Parathyroid adenoma (tissue), 2 donors: Measurements from ENCODE around the gene STARD10.

Source experiments
- H2AFZ ChIP-seq: fragments of 300-600 bp; sonication (generic); one replicate; pipeline ENCODE4 v1.7.0; 2017; ENCODE audit warnings: antibody characterized with exemption, mild to moderate bottlenecking
- H3K27ac ChIP-seq: fragments of 300-600 bp; sonication (generic); one replicate; pipeline ENCODE4 v1.7.0; 2017
- H3K27me3 ChIP-seq: fragments of 300-600 bp; sonication (generic); one replicate; pipeline ENCODE4 v1.7.0; 2017; ENCODE audit warnings: low read length; ENCODE audit not compliant: control insufficient read depth, insufficient read depth
- H3K36me3 ChIP-seq: fragments of 300-600 bp; sonication (generic); one replicate; pipeline ENCODE4 v1.7.0; 2017; ENCODE audit warnings: low read length; ENCODE audit not compliant: control insufficient read depth, insufficient read depth
- H3K4me1 ChIP-seq: fragments of 300-600 bp; sonication (generic); one replicate; pipeline ENCODE4 v1.7.0; 2017; ENCODE audit warnings: control low read depth
- H3K4me2 ChIP-seq: fragments of 300-600 bp; sonication (generic); one replicate; pipeline ENCODE4 v1.7.0; 2017; ENCODE audit warnings: low read length
- H3K4me3 ChIP-seq: fragments of 300-600 bp; sonication (generic); one replicate; pipeline ENCODE4 v1.7.0; 2017; ENCODE audit warnings: low read depth, low read length
- H3K79me2 ChIP-seq: fragments of 300-600 bp; sonication (generic); one replicate; pipeline ENCODE4 v1.7.0; 2017; ENCODE audit warnings: control low read depth
- H3K9ac ChIP-seq: fragments of 300-600 bp; sonication (generic); one replicate; pipeline ENCODE4 v1.7.0; 2017; ENCODE audit warnings: mild to moderate bottlenecking
- H3K9me3 ChIP-seq: fragments of 300-600 bp; sonication (generic); one replicate; pipeline ENCODE4 v1.7.0; 2017; ENCODE audit warnings: low read length; ENCODE audit not compliant: control insufficient read depth
- CTCF ChIP-seq: fragments of 300-600 bp; sonication (generic); IDR thresholded peaks from one replicate; pipeline ENCODE4 v1.7.0; 2017; ENCODE audit warnings: antibody characterized with exemption, mild to moderate bottlenecking
- donor health status: primary hyperparathyroidism.

The STARD10 gene

GRCh38 chr11:72784662-72785061 is 9.2 kb downstream of the STARD10 start:
- H3K9me3 ChIP-seq: no peaks in the 10 kb centered on the region
- no peaks in the 10 kb centered on the region for H3K36me3 ChIP-seq
- H3K27ac ChIP-seq: no peak overlapping the region
- H2AFZ ChIP-seq: no peak overlapping the region
- no peak overlapping the region for H3K4me3 ChIP-seq
- no peak overlapping the region for H3K9ac ChIP-seq
- H3K4me1 ChIP-seq: peaks cover 17% of the 10 kb centered on the region
- no peaks in the 10 kb centered on the region for H3K27me3 ChIP-seq
- H3K79me2 ChIP-seq: peaks cover 3% of the 10 kb centered on the region
- TF ChIP-seq CTCF: no peak
- H3K4me2 ChIP-seq: no peak overlapping the region

GRCh38 chr11:72783144-72783905 is 10.5 kb downstream of the STARD10 start:
- no peak overlapping the region for H3K9ac ChIP-seq
- no peak for TF ChIP-seq CTCF

GRCh38 chr11:72782081-72782920 is 11.5 kb downstream of the STARD10 start:
- no peaks in the 10 kb centered on the region for H3K36me3 ChIP-seq
- H3K9me3 ChIP-seq: no peaks in the 10 kb centered on the region
- H2AFZ ChIP-seq: peak overlapping the region; percentile 51
- no peak overlapping the region for H3K4me2 ChIP-seq
- H3K4me1 ChIP-seq: peaks cover 7% of the 10 kb centered on the region
- no peaks in the 10 kb centered on the region for H3K27me3 ChIP-seq
- peaks cover 3% of the 10 kb centered on the region for H3K79me2 ChIP-seq
- H3K27ac ChIP-seq: peak overlapping the region; percentile 7
- H3K9ac ChIP-seq: no peak overlapping the region
- TF ChIP-seq CTCF: no peak
- H3K4me3 ChIP-seq: no peak overlapping the region

More at GRCh38 chr11:72783144-72783905, 10.5 kb downstream of the STARD10 start:
- Histone ChIP-seq H3K27me3 (no peaks in the 10 kb centered on the region), H3K4me2 (no peak overlapping the region), H3K27ac (no peak overlapping the region), H2AFZ (no peak overlapping the region), H3K4me1 (peaks cover 15% of the 10 kb centered on the region), H3K9me3 (no peaks in the 10 kb centered on the region), H3K79me2 (peaks cover 3% of the 10 kb centered on the region), H3K36me3 (no peaks in the 10 kb centered on the region), H3K4me3 (no peak overlapping the region)

- TF ChIP-seq CTCF: no peak
- peak overlapping the region; percentile 19 for H3K9ac ChIP-seq
- peak overlapping the region; percentile 64 for H3K4me2 ChIP-seq
- no peak overlapping the region for H3K27ac ChIP-seq
- no peaks in the 10 kb centered on the region for H3K4me1 ChIP-seq
- peak overlapping the region; percentile 59 for H2AFZ ChIP-seq
- no peaks in the 10 kb centered on the region for H3K9me3 ChIP-seq
- H3K79me2 ChIP-seq: peaks cover 3% of the 10 kb centered on the region
- no peaks in the 10 kb centered on the region for H3K27me3 ChIP-seq
- peak overlapping the region; percentile 66 for H3K4me3 ChIP-seq
- no peaks in the 10 kb centered on the region for H3K36me3 ChIP-seq
These were observed 12.3 kb downstream of the STARD10 start for GRCh38 chr11:72781313-72782080.
